Activated naive CD8-positive, alpha-beta T cell (primary cell): Measurements from ENCODE around the gene INHA.

ENCODE experiments used
- H3K27ac Mint-ChIP-seq: one replicate; pipeline ENCODE4 v1.8.0; 2021; ENCODE audit warnings: mixed read lengths
- H3K27me3 Mint-ChIP-seq: one replicate; pipeline ENCODE4 v1.8.0; 2021; ENCODE audit warnings: mixed read lengths
- H3K36me3 Mint-ChIP-seq: one replicate; pipeline ENCODE4 v1.8.0; 2021; ENCODE audit warnings: mixed read lengths
- H3K4me1 Mint-ChIP-seq: one replicate; pipeline ENCODE4 v1.8.0; 2021; ENCODE audit warnings: low read depth, mixed read lengths
- H3K4me3 Mint-ChIP-seq: one replicate; pipeline ENCODE4 v1.8.0; 2021; ENCODE audit warnings: mild to moderate bottlenecking, mixed read lengths
- H3K9me3 Mint-ChIP-seq: one replicate; pipeline ENCODE4 v1.8.0; 2021; ENCODE audit warnings: low read depth, mixed read lengths

The INHA gene

DNA sequence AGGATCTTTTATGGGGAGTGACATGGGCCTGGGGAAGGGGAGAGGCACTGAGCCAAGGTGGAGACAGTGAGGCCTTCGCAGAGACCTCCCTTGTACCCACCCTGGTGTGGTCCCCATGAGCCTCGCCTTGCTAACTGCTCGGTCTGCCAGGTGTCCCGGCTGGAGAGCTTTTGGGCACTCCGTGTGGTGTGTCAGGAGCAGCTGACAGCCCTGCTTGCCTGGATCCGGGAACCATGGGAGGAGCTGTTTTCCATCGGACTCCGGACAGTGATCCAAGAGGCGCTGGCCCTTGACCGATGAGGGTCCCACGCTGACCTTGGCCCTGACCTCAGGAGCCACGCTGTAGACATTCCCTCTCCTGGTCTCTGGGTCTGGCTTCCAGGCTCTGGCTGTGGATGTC lies 43.8 kb downstream of the INHA start:
- no peak overlapping the region for H3K27ac Mint-ChIP-seq
- no peaks in the 10 kb centered on the region for H3K9me3 Mint-ChIP-seq

DNA sequence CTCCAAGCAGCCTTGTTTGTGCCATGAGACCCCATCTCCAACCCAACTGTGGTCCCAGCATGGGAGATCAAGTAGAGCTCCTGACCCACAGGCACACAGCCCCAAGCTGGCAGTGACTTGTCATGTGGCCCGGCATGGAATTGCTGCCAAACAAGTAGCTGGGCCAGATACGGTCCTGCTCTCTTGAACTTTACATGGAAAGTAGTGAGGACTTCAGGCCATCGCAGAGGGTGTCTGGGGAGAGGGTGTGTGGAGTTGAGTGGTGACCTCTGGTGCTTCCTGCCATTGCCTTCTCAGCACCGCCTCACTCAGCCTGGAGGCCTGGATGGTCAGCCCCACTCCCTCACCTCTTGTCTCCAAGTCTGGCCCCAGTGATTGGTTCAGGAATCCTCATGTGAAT lies 44.4 kb downstream of the INHA start:
- Mint-ChIP-seq H3K36me3 (peaks cover 2% of the 10 kb centered on the region), H3K4me3 (no peak overlapping the region), H3K27me3 (no peaks in the 10 kb centered on the region), H3K4me1 (peaks cover 11% of the 10 kb centered on the region), H3K27ac (no peak overlapping the region), H3K9me3 (no peaks in the 10 kb centered on the region)

More for the DNA sequence above, 43.8 kb downstream of the INHA start:
- Mint-ChIP-seq H3K4me3 (no peak overlapping the region), H3K27me3 (no peaks in the 10 kb centered on the region), H3K36me3 (peaks cover 2% of the 10 kb centered on the region), H3K4me1 (peaks cover 13% of the 10 kb centered on the region)

DNA sequence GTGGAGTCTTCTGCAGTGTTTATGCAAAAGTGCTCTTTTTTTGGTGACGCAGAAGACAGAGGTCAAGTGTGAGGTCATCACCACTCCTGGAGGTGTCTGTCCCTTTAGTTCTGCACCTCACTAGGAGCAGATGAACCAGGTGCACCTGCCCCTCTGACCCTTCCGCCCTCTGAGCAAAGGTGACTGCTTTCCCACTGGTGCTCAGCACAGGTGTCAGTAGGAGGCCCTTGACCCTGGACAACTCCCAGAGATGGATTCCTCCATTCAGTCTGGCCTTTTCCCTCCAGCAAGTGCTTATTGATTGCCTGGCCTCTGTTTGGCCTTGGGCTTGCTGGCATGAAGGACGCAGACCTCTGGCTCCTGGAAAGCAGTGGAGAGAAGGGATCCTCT lies 46.6 kb downstream of the INHA start:
- no peaks in the 10 kb centered on the region for H3K27me3 Mint-ChIP-seq
- peaks cover 2% of the 10 kb centered on the region for H3K36me3 Mint-ChIP-seq
- H3K4me3 Mint-ChIP-seq: no peak overlapping the region
- H3K27ac Mint-ChIP-seq: no peak overlapping the region
- no peaks in the 10 kb centered on the region for H3K9me3 Mint-ChIP-seq
- peaks cover 2% of the 10 kb centered on the region for H3K4me1 Mint-ChIP-seq

DNA sequence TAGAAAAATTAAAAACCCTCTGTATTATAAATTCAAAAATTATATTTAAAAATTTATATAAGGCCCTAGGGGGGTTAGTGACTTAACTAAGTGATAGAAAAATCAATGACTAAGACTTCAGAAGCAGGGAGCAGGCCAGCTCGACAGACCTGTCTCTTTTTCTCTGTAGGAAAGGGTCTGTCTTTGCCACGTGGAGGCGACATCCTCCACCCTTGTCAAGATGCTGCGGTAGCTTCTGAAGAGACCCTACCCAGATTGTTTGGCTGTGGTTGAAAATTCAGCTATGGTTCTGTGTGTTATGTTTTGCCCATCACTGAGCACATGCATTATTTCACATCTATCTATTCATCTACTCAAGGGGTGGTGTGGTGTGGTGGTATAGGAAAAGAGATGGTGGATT lies 47.1 kb downstream of the INHA start:
- Mint-ChIP-seq H3K4me3 (no peak overlapping the region), H3K9me3 (no peaks in the 10 kb centered on the region), H3K27ac (no peak overlapping the region), H3K4me1 (peaks cover 2% of the 10 kb centered on the region), H3K27me3 (no peaks in the 10 kb centered on the region), H3K36me3 (peaks cover 2% of the 10 kb centered on the region)

DNA sequence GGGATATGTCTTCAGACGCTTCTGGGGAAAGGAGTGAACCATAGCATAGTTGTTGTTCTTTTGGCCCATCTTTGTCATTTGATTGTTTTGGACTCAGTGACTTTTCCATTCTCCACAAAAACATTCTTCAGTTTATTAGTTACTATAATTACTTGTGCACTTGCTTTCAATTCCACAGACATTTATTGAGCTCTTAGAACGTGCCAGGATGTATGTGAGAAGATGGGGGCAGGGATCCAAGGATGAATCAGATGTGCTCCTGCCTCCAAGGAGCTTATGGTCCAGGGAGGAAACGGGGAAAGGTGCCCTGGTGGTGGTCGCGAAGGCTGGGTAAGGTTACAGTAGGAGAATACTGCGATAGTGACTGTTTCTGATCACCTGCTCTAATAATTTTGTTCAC lies 48.4 kb downstream of the INHA start:
- H3K36me3 Mint-ChIP-seq: no peaks in the 10 kb centered on the region
- no peak overlapping the region for H3K27ac Mint-ChIP-seq
- no peaks in the 10 kb centered on the region for H3K27me3 Mint-ChIP-seq
- no peak overlapping the region for H3K4me3 Mint-ChIP-seq
- no peaks in the 10 kb centered on the region for H3K9me3 Mint-ChIP-seq
- H3K4me1 Mint-ChIP-seq: no peaks in the 10 kb centered on the region

DNA sequence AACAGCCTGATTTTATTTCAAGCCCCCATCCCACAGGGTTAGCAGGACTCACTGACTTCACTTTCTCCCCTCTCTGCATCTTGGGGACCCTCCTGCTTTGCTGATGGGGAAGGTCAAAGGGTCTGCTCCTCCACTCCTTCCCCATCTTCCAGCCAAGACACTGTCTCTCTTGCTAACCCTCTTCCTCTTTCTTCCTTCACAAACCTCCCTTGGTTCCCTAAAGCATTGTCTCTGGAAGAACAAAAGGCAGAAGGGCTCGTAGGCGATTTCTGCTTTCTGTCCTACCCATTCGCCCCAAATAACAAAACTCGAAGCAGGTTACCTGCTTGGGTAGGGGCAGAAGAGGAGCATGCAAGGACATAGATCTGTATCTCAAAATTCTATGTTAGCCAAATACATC lies 49.8 kb downstream of the INHA start:
- Mint-ChIP-seq H3K9me3 (no peaks in the 10 kb centered on the region), H3K4me1 (peaks cover 4% of the 10 kb centered on the region), H3K36me3 (no peaks in the 10 kb centered on the region), H3K27ac (no peak overlapping the region), H3K27me3 (peaks cover 4% of the 10 kb centered on the region), H3K4me3 (no peak overlapping the region)

DNA sequence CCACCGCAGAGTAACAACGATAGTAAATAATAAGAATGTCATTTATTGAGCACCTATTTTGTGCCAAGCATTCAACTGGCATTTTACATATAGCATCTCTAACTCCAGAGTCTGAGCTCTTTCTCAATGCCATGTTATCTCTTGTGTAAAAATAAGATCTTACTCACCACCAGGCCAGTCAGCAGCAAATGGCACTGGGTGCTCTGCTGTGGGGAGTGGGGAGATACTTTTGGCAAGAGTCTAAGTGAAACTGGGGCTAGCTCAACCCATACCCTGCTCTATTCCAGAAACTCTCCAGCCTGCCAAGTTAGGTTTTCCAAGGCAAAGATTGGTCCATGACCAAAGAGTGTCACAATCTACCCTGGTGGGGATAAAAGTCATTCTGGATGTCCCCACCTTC lies 50.4 kb downstream of the INHA start:
- no peak overlapping the region for H3K4me3 Mint-ChIP-seq
- peaks cover 5% of the 10 kb centered on the region for H3K4me1 Mint-ChIP-seq
- H3K36me3 Mint-ChIP-seq: no peaks in the 10 kb centered on the region
- H3K9me3 Mint-ChIP-seq: no peaks in the 10 kb centered on the region
- H3K27ac Mint-ChIP-seq: no peak overlapping the region
- peaks cover 5% of the 10 kb centered on the region for H3K27me3 Mint-ChIP-seq

DNA sequence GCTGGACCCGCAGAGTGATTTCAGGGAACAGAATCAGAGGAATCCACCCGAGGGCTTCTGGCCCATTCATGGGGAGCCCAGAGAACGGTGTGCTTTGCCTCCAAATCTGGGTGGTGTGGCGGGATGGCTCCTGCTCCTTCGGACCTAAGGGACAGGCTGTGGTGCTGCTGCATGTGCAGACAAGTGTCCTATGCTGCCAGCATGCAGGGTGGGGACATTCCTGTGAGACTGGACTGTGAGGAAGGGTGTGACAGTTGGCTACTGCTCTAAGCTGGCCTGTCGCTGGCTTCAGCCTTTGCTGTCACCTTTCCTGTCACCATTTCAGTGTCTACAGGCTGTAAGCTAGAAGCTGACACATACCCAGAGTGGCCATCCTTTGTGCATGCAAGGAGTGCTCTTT lies 52.5 kb downstream of the INHA start:
- H3K4me3 Mint-ChIP-seq: no peak overlapping the region
- H3K4me1 Mint-ChIP-seq: peaks cover 5% of the 10 kb centered on the region
- no peaks in the 10 kb centered on the region for H3K36me3 Mint-ChIP-seq
- H3K27me3 Mint-ChIP-seq: peaks cover 5% of the 10 kb centered on the region
- H3K27ac Mint-ChIP-seq: no peak overlapping the region
- H3K9me3 Mint-ChIP-seq: no peaks in the 10 kb centered on the region

DNA sequence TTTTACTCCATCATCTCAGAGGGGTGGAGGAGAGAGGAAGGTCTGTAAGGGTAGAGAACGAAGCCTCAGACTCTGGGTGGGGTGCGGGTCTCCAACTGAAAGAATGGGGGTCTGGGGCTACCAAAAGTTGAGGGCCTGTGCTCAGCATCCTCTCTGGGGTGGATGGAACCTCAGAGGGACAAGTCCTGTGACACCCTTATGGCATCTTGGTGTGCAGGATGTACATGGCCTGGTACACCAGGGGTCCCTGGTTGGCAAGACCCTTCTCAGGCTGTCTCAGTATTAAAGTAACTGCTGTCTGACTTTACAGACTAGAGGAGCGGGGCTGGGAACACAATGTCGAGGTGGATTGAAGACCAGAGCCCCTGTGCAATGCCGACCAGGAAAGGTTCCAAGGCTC lies 53.1 kb downstream of the INHA start:
- H3K27me3 Mint-ChIP-seq: peaks cover 5% of the 10 kb centered on the region
- H3K9me3 Mint-ChIP-seq: no peaks in the 10 kb centered on the region
- H3K4me1 Mint-ChIP-seq: peaks cover 5% of the 10 kb centered on the region
- no peaks in the 10 kb centered on the region for H3K36me3 Mint-ChIP-seq
- H3K27ac Mint-ChIP-seq: no peak overlapping the region
- no peak overlapping the region for H3K4me3 Mint-ChIP-seq
